GM18526 (cell line): ENCODE results near the gene CDH1.

ENCODE experiments used
- POLR2A ChIP-seq: IDR thresholded peaks from 3 replicates; pipeline ENCODE4 v1.6.1; 2011; ENCODE audit not compliant: insufficient read length; ENCODE audit errors: extremely low read depth

CDH1 gene

GRCh38 chr16:68746951-68747350 is 9.9 kb downstream of the CDH1 start:
- no peak for TF ChIP-seq POLR2A

- TF ChIP-seq POLR2A, result no peak
These were observed 12.3 kb downstream of the CDH1 start for GRCh38 chr16:68749432-68749831.

- no peak for TF ChIP-seq POLR2A
These were observed 13.2 kb downstream of the CDH1 start for GRCh38 chr16:68750193-68750695.

- TF ChIP-seq POLR2A, result no peak
These were observed 14.1 kb downstream of the CDH1 start for GRCh38 chr16:68751160-68751559.

GRCh38 chr16:68752602-68753001 is 15.5 kb downstream of the CDH1 start:
- TF ChIP-seq POLR2A, result no peak

GRCh38 chr16:68754084-68754792 is 17.1 kb downstream of the CDH1 start:
- no peak for TF ChIP-seq POLR2A

- TF ChIP-seq POLR2A, result no peak
These were observed 19.3 kb downstream of the CDH1 start for GRCh38 chr16:68756239-68756915.

GRCh38 chr16:68757625-68757935 is 20.5 kb downstream of the CDH1 start:
- no peak for TF ChIP-seq POLR2A

GRCh38 chr16:68759062-68759461 is 22.0 kb downstream of the CDH1 start:
- TF ChIP-seq POLR2A, result no peak

- no peak for TF ChIP-seq POLR2A
These were observed 23.7 kb downstream of the CDH1 start for GRCh38 chr16:68760671-68761275.

- no peak for TF ChIP-seq POLR2A
These were observed 26.1 kb downstream of the CDH1 start for GRCh38 chr16:68762996-68763756.

- no peak for TF ChIP-seq POLR2A
These were observed 27.8 kb downstream of the CDH1 start for GRCh38 chr16:68764862-68765261.

- no peak for TF ChIP-seq POLR2A
These were observed 30.5 kb downstream of the CDH1 start for GRCh38 chr16:68767581-68767980.

- no peak for TF ChIP-seq POLR2A
These were observed 31.1 kb downstream of the CDH1 start for GRCh38 chr16:68768175-68768574.

- no peak for TF ChIP-seq POLR2A
These were observed 31.7 kb downstream of the CDH1 start for GRCh38 chr16:68768771-68769170.

GRCh38 chr16:68770671-68771070 is 33.6 kb downstream of the CDH1 start:
- TF ChIP-seq POLR2A, result no peak

- no peak for TF ChIP-seq POLR2A
These were observed 35.1 kb downstream of the CDH1 start for GRCh38 chr16:68772030-68772681.
